ENCODE data around the gene ZNF385C.

ZNF385C gene

GRCh38 chr17:42122371-42123303 lies 24.4 kb upstream of the ZNF385C start, which contains the start of gene HSPB9:
TSS of gene HSPB9 (plus strand) at chr17:42122804. CDS start at chr17:42122851, 47 bp downstream.
- DNase-seq, result peak; percentile 69

DNA sequence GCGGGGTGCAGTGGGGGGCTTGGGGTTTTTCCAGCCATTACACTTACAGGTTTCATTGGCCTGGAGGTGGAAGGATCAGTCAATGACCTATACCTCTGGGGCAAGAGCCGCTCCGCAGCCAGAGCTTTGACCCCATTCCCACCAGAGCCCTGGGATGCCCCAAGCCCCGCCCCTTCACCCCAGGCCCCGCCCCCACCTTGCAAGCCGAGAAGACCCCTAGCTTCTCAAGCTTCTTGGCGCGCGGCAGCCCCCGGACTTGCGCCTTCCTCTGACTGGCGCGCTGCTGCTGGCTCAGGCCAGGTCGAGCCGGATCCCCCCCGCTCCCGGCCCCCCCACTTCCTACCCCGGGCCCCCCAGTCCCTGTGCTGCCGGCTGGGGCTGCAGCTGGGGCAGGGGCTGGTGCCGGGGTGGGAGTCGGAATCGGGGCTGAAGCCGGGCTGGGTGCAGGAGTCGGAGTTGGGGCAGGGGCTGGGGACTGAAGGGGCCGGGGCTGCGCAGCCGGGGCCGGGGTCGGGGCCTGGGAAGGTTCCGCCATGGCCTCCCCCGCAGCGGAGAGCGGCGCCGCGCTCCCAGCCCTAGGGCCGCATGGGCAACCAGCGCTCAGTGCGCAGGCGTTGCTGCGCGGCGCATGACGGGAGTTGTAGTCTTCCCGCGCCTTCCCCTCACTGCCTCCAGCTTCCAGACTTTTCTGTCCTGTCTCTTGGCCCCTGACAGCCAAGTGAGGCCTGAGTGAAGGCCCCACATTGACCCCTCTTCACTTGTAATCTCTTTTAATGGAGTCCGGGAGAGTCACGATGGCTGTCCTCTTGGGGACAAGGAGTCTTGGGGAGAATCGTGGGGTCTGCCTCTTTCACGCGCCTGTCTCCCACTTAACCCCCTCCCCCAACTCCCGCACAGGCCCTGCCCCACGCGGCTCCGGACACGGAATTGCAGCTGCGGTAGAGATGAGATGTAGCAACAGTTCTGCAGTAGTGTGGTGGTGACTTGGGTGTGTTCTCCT lies 22.8 kb upstream of the ZNF385C start, which contains the start of gene KAT2A:
TSS of gene KAT2A (minus strand) at position 598 of the 1,000 bp plus-strand sequence. CDS start at position 535, 63 bp downstream.
- peak; percentile 51 for DNase-seq

DNA sequence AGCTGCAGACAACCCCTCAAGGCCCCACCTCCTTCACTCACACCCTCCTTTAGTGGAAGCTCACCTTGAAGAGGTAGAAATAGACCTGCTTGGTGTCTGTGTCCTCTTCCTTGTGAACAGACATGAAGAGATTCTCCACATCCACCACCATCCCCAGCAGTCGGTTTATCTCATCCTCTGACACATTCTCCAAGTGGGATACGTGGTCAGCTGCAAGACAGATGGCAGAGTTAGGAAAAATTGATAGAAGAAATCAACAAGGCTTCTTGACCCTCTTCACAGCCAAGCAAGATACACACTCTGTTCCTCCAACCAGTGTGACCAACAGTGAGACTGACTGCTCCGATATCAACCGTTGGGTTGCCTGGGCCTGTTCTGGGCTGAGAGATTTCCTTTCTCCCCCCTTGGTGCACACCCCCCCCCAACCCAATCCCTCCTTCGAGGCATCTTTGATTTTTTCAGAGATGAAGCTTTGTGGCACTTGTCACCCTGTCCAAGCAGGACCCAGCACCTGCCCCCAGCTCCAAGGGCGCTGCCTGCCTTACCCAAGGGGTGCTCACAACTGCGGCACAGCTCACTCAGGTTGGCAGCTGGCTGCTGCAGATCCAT lies 22.0 kb upstream of the ZNF385C start:
- DNase-seq, result no peak

DNA sequence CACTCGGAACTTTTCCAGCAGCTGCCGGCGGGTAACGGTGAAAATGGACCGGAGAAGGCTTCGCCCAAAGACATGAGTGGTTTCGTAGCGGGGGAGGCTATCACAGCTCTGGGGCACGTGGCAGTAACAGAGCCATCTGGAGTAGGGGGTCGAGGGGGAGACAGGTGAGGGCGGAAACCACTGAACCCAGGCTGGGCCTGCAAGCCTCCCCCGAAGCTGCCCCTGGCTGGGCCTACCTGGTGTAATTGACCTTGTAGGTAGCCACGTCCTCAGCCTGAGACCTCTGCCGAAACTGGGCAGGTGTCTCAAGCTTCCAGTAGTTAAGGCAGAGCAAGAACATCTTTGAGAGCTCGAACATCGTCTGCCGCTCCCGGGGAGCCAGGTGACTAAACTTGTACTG lies 21.0 kb upstream of the ZNF385C start:
- no peak for DNase-seq

GRCh38 chr17:42118545-42118944 lies 20.3 kb upstream of the ZNF385C start:
- DNase-seq, result no peak

DNA sequence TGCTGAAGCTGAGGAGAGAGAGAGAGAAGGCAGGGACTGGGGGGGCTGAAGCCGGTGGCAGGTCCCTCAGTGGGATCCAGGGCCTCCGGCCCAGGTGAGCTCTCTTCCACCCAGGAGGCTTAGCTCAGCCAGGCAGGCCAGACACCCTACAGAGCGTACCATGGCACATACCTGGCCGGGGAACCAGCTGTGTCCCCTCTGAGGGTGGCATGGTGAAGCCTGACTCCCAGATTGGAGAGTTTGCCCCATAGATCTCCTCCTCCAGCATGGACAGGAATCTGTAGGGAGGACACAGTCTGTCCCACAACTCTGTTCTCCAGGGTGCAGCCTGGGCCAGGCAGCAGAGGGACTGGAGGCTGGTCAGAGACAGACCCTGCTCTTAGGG lies 19.8 kb upstream of the ZNF385C start:
- no peak for DNase-seq

GRCh38 chr17:42117397-42118125 lies 19.3 kb upstream of the ZNF385C start:
- DNase-seq, result no peak

DNA sequence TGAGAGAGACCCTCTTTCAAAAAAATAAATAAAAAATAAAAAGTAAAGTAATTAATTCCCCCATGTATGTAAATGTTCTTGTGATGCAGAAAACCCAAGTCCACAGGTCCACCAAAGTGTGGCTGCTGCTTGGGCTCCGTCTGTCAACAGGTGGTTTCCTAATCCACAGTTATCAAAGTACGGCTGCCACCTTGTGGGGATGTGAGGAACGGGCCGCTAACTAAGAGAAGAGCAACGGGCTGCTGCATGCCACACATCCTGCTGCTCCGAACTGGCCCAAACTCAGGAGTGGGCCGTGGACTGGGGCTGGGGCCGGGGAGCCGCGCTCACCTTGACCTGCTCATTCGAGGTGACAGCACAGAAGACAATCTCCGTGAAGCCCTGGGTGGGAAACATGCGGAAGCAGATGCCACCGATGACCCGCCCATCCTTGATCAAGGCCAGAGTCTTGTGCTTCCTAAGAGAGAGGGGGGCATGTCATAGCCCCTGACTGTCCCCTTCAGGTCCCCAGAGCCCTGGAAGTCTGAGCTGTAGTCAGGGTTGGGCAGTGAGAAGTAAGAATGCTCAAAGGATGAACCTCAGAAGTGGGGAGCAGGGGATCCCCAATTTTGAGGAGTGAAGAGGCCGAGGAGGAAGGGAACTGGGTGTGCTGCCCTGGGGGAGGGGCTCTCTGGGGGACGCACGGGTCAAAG lies 18.6 kb upstream of the ZNF385C start:
- peak; percentile 52 for DNase-seq

DNA sequence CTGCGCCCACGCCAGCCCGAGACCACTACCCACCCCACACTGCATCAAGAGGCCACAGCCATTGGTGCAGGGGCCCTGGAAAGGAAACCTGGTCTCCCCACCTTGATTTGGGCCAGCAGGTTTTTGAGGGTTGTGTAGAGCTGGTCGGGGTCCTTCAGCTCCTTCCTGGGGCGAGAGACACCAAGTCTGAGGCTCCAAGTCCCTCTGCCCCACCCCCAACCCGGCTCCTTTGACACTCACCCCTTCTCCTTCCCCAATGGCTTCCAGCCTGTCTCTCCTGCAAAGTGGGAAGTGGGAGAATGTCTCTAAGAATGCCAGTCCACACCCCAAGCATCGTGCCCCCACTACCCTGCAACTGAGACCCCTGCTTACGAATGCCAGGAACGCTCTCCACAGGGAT lies 15.8 kb upstream of the ZNF385C start:
- DNase-seq, result no peak

DNA sequence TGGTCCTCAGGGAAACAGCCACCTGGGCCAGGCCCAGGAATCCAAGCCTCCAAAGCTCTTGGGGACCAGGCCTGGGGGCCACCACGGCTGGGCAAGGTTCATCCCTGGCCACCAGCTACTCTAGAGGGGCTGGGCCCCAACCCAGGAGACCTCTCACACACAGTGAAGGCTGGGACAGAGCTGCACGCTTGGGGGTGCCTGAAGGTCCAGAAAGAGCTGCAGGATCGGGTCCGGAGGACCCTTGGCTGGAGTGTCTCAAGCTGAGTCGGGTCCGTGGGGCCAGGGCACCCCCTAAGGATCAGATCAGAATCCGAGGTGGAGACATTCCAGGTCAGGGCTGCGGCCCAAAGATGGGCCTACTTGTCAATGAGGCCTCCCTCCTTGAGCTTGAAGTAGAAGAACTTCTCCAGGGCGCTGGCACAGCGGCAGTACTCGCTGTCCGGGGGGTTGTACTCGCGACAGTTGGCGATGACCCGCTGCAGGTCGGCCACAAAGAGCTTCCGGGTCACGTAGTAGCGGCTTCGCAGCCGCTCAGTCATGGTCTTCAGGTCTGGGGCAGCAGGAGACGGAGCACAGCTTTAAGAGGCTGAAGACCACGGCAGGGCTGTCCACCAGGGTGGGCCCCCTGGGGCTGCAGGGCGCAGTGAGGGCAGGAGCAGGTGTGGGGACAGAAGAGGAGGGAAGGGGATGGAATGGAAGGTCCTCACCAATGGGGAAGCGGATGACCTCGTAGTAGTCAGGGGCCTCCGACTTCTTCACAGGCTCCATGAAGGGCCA lies 15.2 kb upstream of the ZNF385C start:
- no peak for DNase-seq

- peak; percentile 13 for DNase-seq
Observed at GRCh38 chr17:42112552-42113176, 14.4 kb upstream of the ZNF385C start, which contains the start of gene DHX58. TSS of gene DHX58 (minus strand) at chr17:42112714. CDS start at chr17:42111892, 822 bp downstream.

DNA sequence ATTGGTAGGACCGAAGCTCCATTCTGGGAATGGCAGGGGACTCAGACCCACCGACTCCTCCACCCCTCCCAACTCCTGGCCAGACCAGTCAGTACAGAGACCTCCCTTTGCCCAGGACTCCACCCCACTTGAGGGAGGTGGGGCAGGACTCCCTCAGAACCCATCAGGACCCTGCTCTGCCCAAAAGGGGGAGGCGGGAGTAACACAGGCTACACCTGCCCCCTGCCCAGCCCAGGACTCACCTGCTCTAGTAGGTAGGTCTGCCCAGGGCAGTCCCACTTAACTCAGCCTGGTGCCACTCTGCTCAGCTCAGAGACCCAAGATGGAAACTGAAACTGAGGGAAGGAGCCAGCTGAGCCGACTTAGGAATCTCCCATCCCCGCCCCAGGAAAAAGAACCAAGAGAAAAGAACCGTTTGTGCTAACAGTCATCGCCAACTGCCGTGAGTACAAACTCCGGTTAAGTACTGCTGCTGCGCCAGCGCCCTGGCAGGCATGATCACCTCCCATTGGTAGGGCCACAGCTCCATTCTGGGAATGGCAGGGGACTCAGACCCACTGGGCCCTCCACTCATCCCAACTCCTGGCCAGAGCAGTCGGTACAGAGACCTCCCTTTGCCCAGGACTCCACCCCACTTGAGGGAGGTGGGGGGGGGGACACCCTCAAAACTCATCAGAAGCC lies 13.7 kb upstream of the ZNF385C start:
- DNase-seq, result no peak

- DNase-seq, result no peak
Observed at GRCh38 chr17:42111265-42111636, 13.0 kb upstream of the ZNF385C start.

- no peak for DNase-seq
Observed at GRCh38 chr17:42110301-42111264, 12.3 kb upstream of the ZNF385C start.

GRCh38 chr17:42109086-42109485 lies 10.8 kb upstream of the ZNF385C start:
- no peak for DNase-seq

GRCh38 chr17:42107597-42108576 lies 9.6 kb upstream of the ZNF385C start:
- peak; percentile 88 for DNase-seq

GRCh38 chr17:42107124-42107523 lies 8.9 kb upstream of the ZNF385C start:
- DNase-seq, result no peak
